ENCODE measurements around the gene UFSP1. TPM values are rescaled to one million over a fixed set of nuclear protein-coding genes. Genes with fewer than 3 reads are reported as not detected.
A peak's percentile ranks its signal among the peaks of the same experiment; 100 is the strongest.

Gene UFSP1
- total RNA-seq, 2 donors from 2014 or later = 2.1 to 4.4 TPM

DNA sequence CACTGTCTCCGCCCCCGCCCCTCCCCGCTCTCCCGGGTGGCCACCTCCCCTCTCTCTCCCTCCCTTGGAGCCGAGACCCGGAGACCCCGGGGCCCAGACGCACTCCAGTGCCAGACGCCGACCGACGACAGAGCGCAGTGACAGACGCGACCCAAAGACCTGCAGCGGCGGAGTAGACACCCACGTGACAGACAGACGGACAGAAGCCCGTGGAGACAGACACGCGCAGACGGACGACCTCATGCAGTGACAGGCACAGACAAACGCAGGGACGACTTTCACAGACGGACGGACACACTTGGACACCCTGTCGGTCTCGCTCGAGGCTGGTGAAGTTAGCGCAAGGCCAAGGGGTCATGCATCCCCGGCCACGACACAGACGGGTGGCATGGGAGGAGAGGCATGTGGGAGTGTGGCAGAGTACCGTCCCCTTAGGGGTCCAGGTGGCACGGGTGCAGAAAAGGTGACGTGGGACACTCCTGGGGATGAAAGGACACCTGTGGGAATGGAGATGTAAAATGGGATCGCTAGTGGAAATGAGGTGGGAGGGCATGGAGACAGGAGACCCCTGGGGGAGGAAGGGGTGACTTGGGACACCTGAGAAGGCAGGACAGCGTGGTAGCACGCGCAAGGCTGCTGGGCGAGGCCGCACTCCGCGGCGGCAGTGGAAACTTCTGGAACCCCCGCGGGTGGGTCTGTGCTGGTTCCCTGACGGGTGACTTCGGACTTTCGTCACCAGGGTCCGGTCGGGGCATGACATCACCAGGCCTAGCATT, 6.6 kb upstream of the UFSP1 start:
- DNase-seq = peak; percentile 76
- intact Hi-C loops (cut with DNase I) = loop anchor here (2.0 to 5.0 kb wide), 2 partner anchors 181 to 241 kb away; no protein-coding TSS in a partner anchor
- H3K27ac ChIP-seq = no peak overlapping the region
- H3K4me1 ChIP-seq = peaks cover 16% of the 10 kb centered on the region
- TF ChIP-seq, protein P1, sequence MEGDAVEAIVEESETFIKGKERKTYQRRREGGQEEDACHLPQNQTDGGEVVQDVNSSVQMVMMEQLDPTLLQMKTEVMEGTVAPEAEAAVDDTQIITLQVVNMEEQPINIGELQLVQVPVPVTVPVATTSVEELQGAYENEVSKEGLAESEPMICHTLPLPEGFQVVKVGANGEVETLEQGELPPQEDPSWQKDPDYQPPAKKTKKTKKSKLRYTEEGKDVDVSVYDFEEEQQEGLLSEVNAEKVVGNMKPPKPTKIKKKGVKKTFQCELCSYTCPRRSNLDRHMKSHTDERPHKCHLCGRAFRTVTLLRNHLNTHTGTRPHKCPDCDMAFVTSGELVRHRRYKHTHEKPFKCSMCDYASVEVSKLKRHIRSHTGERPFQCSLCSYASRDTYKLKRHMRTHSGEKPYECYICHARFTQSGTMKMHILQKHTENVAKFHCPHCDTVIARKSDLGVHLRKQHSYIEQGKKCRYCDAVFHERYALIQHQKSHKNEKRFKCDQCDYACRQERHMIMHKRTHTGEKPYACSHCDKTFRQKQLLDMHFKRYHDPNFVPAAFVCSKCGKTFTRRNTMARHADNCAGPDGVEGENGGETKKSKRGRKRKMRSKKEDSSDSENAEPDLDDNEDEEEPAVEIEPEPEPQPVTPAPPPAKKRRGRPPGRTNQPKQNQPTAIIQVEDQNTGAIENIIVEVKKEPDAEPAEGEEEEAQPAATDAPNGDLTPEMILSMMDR (IDR thresholded peaks at IDR 0.05) = no peak
- no peaks in the 10 kb centered on the region for H3K36me3 ChIP-seq
- H3K9ac ChIP-seq (ENCODE audit: low read depth in 2 of 2, low read length in 2 of 2) = peak overlapping the region; percentile 35 to 43
- H3K9me3 ChIP-seq = no peaks in the 10 kb centered on the region
- H3K4me3 ChIP-seq = peak overlapping the region; percentile 44
- peaks cover 21% of the 10 kb centered on the region for H3K27me3 ChIP-seq

DNA sequence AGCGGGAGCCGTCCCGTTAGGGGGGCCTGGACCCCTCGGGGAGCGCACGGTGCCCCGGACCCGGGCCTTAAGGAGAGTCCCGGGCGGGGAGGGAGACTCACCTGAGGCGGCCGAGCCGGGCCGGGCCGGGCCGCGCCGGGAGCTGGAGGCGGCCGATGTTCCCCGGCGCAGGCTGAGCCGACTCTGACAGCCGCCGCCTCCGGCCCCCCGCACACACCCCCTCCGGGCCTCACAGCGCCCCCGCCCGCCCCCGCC, 6.1 kb upstream of the UFSP1 start, which contains the start of gene ACHE:
Gene ACHE, minus strand, starts transcription at position 188 of the 255 bp plus-strand sequence. CDS start 1,656 bp downstream, outside the sequence.
- DNase-seq = no peak
- TF ChIP-seq, protein P1 (IDR thresholded peaks at IDR 0.05) = no peak
- peaks cover 21% of the 10 kb centered on the region for H3K27me3 ChIP-seq
- peak within 1 kb of the TSS; percentile 44 for H3K4me3 ChIP-seq
- H3K36me3 ChIP-seq = no peaks in the 10 kb centered on the region
- intact Hi-C loops (cut with DNase I) = loop anchor here (5.0 kb wide), 1 partner anchor 182 kb away; no protein-coding TSS in a partner anchor
- H3K4me1 ChIP-seq = peaks cover 20% of the 10 kb centered on the region
- no peak within 1 kb of the TSS for H3K27ac ChIP-seq
- no peaks in the 10 kb centered on the region for H3K9me3 ChIP-seq
- peak within 1 kb of the TSS; percentile 61 to 66 for H3K9ac ChIP-seq (ENCODE audit: low read depth in 2 of 2, low read length in 2 of 2)

DNA sequence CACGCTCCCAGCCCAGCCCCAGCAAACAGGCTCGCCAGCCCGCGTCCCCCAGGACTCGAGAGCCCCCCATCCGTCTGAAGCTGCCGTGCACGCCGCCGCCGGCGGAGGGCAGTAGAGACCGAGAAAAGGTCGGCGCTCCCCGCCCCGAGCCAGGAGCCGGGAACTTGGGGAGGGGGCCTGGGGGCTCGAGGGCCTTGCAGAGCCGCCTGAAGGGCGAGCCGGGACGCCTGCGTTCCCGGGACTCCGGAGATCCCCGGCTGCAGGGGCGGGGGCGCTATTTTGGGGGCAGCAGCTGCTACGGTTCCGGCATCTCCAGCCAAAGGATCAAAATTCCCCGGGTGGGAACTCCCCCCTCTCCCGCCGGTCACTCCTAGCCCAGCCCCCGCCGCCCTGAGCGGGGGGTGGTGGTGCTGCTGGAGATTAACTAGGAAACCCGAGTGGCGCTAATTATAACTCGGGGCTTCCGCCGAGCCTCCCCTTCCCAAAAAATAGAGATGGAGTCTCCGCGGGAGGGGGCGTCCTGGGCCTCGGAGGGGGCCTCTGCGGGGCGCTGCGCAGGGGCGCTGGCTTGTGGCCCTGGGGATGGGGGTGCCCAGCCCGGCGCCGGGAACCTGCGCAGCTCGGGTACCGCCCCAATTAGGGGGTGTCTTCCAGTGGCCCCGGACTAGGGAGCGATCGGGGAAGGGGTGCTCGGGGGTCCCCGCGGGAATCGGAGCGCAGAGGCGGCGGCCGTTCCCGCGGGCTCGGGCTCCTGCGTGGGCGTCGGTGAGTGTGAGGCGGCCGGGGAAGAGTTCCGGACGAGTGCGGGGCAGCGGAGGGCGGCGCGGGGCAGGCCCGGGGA, 5.6 kb upstream of the UFSP1 start:
- H3K9ac ChIP-seq (ENCODE audit: low read depth in 2 of 2, low read length in 2 of 2) = peak overlapping the region; percentile 61 to 66
- peak; percentile 69 for DNase-seq
- H3K27me3 ChIP-seq = peaks cover 21% of the 10 kb centered on the region
- no peaks in the 10 kb centered on the region for H3K36me3 ChIP-seq
- intact Hi-C loops (cut with DNase I) = loop anchor here (5.0 kb wide), 2 partner anchors 167 to 182 kb away; no protein-coding TSS in a partner anchor
- no peaks in the 10 kb centered on the region for H3K9me3 ChIP-seq
- TF ChIP-seq, protein P1 (IDR thresholded peaks at IDR 0.05) = peak; percentile 80
- peak overlapping the region; percentile 44 for H3K4me3 ChIP-seq
- no peak overlapping the region for H3K27ac ChIP-seq
- peaks cover 22% of the 10 kb centered on the region for H3K4me1 ChIP-seq

DNA sequence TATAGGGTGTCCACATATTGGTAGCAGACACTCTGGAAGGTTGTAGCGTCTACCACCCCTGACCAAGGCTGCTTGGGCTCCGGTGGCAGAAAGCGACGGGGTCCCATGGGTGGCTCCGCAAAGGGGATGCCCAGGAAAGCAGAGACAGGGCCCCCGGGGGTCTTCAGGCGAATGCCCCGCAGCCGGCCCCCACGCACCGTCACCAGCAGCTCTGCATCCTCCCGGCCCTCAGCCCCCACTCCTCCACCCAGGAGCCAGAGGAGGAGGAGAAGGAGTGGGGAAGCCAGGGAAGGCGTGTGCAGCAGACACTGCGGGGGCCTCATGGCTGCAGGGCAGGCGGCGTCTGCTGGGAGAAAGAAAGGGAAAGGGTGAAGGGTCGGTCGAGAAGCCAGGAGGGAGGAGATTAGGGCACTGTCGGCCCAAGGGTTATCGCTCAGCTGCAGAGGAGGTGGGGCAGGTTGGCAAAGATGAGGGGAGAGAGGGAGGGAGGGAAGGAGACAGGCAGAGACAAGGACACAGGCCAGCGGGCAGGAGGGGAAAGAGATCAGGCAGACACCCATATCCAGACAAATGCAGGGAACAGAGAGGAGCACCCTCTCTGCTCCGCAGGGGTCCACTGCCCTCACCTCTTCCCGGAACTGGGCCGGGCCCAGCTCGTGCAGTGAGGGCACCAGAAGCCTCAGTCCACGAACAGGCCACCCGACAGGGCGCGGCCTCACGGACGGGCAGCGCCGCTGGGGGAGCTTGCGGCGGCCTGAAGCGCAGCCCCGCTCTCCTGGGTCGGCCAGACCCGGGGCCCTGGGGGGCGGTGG, 4.6 kb upstream of the UFSP1 start:
- DNase-seq = no peak
- Histone ChIP-seq H3K36me3 (no peaks in the 10 kb centered on the region), H3K9me3 (no peaks in the 10 kb centered on the region), H3K27ac (no peak overlapping the region), H3K4me3 (peak overlapping the region; percentile 44), H3K9ac (ENCODE audit: low read depth in 2 of 2, low read length in 2 of 2) (peak overlapping the region in 1 of 2 donors; percentile 47), H3K27me3 (peaks cover 21% of the 10 kb centered on the region), H3K4me1 (peaks cover 23% of the 10 kb centered on the region)
- TF ChIP-seq, protein P1 (IDR thresholded peaks at IDR 0.05) = no peak
- intact Hi-C loops (cut with DNase I) = loop anchor here (5.0 kb wide), 1 partner anchor 168 kb away; no protein-coding TSS in a partner anchor
